GM10266 (cell line): ENCODE results near the gene ANKRD13B.

Experiments used
- DNase-seq: peaks from one replicate; pipeline ENCODE4 v3.0.0; 2012; ENCODE audit errors: extremely low spot score
- CTCF ChIP-seq: IDR thresholded peaks from 2 replicates; pipeline ENCODE4 v1.5.1; 2012; ENCODE audit warnings: mild to moderate bottlenecking, low read depth; ENCODE audit not compliant: control insufficient read depth, insufficient read depth; ENCODE audit errors: missing control alignments

ANKRD13B gene

GRCh38 chr17:29614349-29615047, 21.6 kb downstream of the ANKRD13B start:
- no peak for DNase-seq
- TF ChIP-seq CTCF, result no peak

DNA sequence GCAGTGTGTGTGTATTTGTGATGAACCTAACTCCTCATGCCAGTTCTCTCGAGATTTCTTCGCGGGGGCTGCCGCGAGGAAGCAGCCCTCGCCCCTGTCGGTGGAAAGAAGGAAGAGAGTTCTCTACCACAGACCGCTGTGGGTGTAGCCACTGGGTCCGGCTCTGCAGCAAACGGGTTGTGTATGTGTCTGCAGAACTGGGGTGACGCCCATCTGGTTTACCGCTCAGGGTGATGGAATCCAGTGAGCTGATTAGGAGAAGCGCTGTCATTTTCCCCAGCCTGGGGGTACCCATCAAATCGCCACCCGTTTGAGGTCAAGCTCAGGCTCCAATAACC, 22.1 kb downstream of the ANKRD13B start:
- no peak for DNase-seq
- no peak for TF ChIP-seq CTCF

DNA sequence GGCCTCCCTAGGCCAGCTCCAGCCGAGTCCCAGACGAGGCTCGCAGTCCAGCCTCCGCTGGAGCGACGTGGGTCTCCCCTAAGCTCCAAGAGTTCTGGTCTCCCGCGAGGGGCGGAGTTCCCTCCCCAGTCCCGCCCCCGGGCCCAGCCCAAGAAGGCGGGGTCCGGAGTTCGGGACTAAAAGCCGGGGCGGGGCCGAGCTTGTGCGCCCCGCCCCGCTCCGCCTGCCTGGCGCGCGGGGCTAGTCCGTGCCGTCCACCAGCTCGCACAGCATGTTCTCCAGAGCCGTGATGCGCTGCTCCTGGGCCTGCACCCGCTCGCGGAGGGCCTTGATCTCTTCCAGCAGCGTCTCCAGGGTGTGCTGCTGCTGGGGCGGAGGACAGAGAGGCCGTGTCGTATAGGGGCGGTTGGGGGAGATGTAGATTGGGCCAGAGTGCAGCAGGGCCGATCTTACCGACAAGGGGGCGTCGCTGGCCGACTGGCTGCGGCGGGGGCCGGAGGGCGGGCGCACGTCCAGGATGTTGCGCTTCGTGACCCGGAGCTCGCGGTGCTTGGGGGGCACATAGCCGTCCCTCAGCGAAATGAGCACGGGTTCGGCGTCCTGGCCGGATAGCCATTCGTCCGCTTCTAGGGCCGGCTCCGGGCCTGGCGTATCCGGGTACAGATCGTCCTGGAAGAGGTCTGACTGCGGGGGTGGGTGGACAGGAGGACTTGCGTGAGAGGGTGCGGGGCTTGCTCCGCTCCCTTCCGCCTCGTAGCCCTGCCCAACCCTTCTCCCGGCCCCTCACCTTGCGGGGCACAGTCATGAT, 22.8 kb downstream of the ANKRD13B start:
- TF ChIP-seq CTCF, result no peak
- DNase-seq, result peak; percentile 96

- no peak for DNase-seq
- no peak for TF ChIP-seq CTCF
Measured at GRCh38 chr17:29616300-29617048, 23.5 kb downstream of the ANKRD13B start.

DNA sequence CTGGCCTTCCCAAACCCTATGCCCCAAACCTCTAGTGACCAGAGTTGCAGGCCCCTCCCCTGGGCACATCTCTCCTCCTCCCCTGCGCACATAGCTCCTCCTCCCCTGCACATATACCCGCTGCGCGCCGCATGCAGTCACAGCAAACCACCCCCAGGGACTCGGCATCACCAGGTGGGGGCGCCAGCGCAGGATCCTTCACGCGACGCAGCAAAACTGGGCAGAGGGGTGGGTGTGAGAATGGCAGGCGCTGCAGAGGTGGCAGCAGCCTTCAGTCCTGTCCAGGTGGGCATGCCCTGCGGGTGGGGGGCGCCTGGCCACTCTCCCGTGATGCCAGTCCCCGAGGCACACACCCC, 24.2 kb downstream of the ANKRD13B start:
- peak; percentile 93 for DNase-seq
- peak; percentile 87 for TF ChIP-seq CTCF

DNA sequence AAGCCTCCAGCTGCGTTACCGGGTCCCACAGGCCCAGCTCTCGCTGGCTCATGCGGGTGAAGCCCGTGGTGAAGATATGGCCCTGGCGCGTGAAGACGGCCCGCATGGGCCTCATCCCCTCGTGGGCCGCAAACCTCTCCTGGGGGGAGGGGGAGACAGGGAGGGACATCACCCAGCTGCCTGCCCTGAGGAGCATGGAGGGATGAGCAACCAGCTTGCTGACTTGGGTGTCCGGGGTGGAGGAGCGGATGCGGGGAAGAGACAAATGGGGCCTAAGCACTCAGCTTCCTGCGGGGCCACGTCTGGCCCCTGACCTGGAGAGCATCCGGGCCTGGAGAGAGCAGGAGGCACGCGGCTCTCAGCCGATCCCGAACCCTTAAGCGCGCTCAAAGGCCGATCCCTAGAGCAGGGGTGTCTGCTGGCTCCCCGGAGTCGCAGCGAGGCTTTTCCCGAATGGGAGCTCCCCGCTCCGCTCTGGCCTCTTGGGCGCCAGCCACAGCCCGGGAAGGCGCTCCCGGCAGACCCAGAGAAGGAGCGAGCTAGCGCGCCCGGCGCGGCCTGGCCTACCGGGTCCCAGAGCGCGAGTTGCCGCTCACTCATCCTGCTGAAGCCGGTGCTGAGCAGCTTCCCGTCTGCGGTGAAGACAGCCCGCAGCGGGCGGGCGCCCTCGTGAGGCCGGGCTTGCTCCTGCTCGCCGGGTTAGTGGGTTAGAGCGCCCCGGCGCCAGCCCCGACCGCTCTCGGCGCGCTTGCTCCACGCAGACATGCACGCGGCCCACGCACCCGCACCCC, 24.7 kb downstream of the ANKRD13B start:
- DNase-seq, result peak; percentile 86
- TF ChIP-seq CTCF, result peak; percentile 83
